22Rv1 (cell line): ENCODE results near the gene NDST3.

Source experiments
- ZFX ChIP-seq: fragments of 450-650 bp; IDR thresholded peaks from 2 replicates; pipeline ENCODE4 v1.6.1; 2017; ENCODE audit warnings: antibody characterized with exemption, borderline replicate concordance
- TF ChIP-seq, protein P1 (sequence below): fragments of 450-650 bp; IDR thresholded peaks from 2 replicates; pipeline ENCODE4 v1.5.1; 2017; ENCODE audit warnings: mild to moderate bottlenecking

- TF ChIP-seq, protein P1, sequence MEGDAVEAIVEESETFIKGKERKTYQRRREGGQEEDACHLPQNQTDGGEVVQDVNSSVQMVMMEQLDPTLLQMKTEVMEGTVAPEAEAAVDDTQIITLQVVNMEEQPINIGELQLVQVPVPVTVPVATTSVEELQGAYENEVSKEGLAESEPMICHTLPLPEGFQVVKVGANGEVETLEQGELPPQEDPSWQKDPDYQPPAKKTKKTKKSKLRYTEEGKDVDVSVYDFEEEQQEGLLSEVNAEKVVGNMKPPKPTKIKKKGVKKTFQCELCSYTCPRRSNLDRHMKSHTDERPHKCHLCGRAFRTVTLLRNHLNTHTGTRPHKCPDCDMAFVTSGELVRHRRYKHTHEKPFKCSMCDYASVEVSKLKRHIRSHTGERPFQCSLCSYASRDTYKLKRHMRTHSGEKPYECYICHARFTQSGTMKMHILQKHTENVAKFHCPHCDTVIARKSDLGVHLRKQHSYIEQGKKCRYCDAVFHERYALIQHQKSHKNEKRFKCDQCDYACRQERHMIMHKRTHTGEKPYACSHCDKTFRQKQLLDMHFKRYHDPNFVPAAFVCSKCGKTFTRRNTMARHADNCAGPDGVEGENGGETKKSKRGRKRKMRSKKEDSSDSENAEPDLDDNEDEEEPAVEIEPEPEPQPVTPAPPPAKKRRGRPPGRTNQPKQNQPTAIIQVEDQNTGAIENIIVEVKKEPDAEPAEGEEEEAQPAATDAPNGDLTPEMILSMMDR, result no peak
- no peak for TF ChIP-seq ZFX
Measured at GRCh38 chr4:118171381-118171780, 137.1 kb downstream of the NDST3 start.
